Right hindlimb (tissue), 1 donor: ENCODE results near the gene ZMAT5.

Source experiments
- DNase-seq: peaks from one replicate; pipeline ENCODE4 v3.0.0-alpha.2; 2018

ZMAT5 gene

DNA sequence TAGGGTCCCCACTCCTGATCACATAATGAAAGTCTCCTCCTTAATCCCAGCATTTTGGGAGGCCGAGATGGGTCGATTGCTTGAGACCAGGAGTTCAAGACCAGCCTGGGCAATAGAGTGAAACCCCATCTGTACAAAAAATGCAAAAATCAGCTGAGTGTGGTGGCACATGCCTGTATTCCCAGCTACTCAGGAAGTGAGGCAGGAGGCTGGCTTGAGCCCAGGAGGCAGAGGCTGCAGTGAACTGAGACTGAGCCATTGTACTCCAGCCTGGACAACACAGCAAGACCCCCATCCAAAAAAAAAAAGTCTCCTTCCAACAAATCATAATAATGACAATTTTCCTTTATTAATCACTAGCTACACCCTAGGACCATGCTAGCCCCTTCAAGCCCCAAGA lies 15.1 kb downstream of the ZMAT5 start:
- DNase-seq, result no peak

DNA sequence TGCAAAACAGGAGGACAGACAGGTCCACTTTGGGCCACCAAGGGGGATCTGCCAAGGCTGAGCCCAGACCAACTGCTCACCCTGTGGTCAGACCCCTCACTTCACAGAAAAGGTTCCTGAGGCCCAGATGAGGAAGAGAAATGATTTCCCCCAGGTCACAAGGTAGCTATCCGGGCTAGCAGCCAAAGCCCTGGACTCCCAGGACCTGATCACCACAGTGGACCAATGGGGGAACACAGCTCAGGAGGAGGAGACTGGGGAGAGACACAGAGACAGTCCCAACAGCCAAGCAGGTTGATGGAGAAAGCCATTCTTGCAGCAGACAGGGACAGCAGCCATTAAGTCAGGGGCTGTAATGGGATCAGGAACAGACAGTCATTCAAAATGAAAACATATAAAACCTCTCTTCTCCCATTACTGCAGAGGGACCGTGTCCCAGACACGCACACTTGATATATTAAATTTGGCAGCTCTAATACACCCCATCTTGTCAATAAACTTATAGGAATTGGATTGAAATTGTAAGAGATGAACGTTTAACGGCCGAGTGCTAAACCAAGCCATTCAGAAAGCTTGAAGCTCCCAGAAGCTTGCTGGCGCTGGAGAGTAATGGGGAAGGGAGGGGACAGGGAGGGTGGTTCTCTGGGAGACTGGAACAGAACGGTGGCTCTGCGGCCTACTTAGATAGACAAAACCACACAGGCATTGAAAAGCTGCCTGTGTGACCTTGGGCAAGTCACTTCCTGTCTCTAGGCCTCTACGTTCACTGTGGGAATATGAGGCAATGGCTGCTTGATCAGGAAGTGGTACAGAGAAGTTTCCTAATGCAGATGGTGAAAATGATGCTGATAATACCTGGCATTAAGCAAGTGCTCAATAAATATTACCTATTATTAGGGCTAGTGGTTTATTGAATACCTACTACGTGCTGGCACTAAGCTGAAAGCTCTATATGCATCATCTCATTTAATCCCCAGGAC lies 16.0 kb downstream of the ZMAT5 start:
- DNase-seq, result peak; percentile 41

DNA sequence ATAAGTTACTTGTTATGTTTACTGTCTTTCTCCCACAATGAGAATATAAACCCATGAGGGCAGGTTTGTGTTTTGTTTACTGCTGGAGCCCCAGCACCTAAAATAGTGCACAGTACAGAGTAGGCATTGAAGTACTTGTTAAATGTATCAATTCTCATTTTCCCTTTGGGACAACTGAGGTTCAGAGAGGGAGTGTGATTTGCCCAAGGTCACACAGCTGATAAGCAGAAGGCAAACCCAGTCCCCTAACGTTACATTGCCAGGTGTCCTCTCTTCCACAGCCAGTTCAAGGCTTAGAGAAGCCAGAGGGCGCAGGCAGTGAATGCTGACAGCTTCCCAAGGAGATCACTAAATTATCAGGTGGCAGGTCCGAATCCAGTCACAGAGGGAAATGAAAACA lies 16.8 kb downstream of the ZMAT5 start:
- DNase-seq, result no peak

DNA sequence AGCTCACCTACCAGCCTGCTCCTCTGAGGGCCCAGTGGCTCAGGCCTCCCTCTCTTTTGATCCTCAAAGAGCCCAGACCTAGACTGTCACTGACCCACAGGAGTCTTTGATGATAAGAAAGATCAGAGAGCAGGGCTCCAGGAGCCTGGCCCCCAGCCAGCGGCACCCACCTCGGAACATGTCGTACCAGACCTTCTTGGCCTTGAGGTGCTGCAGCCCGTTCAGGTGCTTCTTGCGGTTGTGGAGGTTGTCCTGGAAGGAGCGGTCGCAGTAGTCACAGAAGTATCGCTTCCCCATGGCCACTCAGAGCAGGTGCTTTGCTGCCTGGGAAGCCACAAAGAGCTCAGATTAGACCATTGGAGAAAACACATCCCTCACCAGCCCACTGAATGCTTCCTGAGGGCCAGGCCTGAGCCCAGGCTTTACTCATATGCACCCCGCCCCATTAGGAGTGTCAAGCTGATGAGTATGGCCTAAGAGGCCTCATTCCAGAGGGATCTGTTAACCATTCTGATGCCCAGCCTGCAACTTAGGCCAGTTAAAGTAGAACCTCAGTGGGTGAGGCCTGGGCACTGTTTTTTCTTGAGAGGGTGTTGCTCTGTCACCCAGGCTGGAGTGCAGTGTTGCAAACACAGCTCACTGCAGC lies 18.4 kb downstream of the ZMAT5 start:
- DNase-seq, result no peak

DNA sequence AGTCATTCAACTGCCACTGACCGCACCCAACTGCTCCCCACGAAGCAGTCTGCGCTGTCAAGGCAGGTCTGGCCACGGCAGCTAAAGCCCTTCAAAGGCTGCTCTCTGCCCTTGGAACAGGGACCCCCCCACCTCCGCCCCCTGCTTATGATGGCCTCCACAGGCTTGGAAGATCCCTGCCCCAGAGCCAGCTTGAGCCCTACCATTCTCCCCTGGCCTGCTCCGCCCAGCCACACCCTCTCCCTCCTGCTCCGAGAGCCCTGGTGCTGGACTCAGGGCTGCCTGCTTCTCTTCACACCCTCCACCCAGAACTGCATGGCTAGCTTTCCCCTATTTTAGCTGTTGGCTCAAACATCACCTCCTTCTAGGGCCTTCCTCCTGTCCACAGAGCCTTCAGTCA lies 19.0 kb downstream of the ZMAT5 start:
- no peak for DNase-seq

DNA sequence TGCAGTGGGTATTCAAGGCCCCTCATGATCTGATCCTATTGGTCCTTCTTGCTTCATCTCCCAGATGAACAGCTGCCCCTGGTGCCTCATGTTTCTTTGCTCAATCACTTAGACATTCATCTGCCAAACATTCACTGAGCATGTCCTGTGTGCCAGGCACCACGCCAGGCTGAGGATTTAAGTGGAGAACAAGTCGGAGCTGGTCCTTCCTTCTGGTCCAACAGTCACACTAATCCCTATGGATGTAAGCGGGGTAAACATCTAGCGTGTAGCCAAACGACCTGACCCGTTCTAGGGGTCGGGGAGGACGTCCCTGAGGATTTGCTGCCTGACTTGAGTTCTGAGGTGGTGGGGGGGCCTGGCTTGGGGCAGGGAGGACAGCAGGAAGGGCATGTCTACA lies 21.9 kb downstream of the ZMAT5 start:
- peak; percentile 79 for DNase-seq

DNA sequence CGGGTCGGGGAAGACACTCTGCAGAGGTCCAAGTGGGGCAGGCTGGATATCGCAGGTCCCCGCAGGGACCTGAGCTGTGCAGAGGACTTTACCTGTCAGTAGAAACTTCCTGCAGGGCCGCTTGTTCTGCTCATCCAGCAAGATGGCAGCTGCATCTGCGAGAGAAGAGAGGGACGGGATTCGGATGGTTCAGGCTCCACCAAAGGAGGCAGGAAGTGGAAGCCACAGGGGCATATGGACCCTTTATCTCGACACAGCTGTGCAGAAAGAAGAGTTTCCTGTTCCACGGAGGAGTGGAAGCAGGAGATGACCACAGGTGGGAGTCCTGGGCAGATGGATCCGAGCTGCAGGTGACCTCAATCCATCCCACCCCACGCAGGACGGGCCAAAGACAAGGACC lies 24.5 kb downstream of the ZMAT5 start:
- no peak for DNase-seq

DNA sequence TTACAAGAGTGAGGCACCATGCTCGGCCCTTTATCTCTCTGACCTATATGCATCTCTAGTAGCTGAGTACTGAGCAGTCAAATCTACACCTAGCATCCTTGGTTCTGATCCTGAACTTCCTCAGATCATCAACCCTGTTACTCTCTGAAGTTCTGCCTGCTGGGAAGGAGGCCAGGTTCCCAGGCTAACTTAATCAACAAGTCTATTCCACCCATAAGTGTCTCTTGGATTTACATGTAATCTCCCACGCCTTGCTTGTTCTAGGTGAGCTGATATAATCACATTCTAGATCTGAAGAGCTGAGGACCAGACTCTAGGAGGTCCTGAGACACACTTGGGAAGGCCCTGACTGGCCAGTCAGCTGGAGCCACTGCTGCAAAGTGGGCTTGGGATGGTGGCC lies 24.9 kb downstream of the ZMAT5 start:
- DNase-seq, result no peak

DNA sequence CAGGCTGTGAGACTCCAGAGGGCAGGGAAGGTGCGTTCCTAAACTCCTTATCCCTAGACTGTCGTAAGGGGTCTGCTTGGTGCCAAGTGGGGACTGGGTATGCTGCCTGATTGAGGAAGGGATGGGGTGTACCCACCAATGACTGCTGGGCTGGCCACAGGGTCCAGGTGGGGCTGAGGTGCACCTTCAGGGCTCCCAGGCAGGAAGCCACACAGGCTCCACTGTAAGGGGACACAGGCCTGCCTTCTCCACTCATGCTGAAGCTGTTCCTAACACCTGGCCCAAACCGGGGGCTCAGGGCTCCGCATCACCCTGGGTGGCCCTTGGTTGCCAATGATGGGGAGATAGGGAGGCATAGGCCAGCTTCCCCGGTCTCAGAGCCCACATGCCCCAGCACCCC lies 26.6 kb downstream of the ZMAT5 start:
- DNase-seq, result no peak

DNA sequence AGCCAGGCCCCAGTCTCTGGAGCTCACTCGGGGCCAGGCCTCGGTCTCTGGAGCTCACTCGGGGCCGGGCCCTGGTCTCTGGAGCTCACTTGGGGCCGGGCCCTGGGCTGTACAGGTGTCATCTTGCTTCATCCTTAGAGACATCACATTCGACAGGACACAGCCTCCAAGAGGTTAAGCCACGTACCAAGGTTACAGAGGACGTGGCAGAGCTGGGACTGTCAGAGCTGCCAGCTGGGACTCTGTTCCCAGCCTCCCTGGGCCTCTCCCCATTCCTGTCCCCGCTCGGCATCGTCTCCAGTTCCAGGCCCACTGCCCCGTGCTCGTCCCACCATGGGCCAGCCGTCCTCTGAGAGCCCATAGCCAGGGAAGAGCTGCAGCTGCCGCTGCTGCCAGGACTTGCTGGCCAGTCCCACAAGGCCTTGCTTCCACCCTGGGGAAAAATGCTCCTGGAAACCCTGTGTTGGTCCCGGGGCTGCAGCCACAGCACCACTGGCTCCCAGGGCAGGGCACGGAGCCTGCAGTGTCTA lies 27.4 kb downstream of the ZMAT5 start:
- no peak for DNase-seq

DNA sequence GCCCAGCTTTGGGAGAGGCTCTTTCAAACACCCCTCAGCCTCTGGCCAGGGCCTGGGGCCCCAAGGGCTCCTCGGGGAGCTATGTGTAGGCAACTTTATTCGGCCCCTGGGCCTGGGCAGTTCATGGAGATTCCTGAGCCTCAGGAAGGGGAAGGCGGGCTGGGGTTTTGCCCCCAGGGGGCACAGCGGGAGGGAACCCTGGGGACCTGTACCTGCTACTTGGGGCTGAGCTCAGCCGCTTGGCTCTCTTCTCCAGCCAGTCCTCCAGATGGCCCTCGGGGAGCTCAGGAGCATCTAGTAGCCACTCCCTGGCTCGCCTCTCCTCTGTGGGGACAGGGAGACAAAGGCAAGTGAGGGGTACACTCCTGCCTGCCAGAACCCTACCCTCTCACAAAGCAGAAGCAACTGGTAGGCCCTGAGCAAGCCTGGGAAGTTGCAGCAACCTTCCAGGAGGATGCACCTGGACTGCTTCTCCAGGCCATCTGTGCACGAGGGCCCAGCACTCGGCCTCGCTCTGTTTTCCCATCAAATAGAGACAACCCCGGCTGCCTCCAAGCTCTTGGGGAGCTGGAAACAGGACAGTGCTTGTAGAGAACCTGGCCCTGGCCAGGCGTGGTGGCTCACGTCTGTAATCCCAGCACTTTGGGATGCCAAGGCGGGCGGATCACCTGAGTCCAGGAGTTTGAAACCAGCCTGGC lies 28.5 kb downstream of the ZMAT5 start:
- DNase-seq, result no peak

DNA sequence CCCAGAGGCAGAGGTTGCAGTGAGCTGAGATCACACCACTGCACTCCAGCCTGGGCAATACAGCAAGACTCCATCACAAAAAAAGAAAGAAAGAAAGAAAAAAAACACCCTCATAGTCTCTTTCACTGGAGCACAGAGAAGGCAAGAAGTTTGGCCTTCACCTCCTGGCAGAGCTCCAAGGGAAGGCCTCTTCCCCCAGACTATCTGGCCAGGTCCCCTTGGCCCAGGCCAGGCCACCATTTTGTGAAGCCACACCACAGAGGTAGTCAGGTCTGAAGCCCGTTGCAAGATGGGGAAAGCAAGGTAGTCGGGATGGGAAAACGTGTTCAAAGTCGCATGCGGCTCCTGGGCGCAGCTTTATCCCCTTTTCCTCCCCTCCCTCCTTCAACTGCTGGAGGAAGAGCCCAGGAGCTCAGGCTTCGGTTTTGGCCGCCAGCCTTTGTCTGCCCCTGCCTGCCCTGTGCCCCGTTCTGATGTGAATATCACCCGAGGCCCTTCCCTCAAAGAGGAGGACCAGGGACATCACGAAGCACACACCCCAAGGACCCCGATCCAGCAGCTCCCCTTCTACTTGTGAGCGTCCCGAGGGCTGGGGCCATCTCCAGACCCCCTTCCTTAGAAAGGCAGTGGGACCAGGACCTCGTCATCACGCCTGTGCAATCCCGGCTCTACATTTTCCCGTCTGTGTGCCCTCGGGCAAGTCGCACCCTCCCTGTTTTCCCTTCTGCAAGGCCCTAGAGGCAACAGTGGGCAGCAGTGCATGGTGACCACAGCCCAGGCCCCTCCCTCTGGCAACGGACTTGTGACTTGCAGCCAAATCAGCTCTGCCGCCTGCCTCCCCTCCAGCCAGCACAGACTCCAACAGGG lies 29.3 kb downstream of the ZMAT5 start:
- peak; percentile 59 for DNase-seq

DNA sequence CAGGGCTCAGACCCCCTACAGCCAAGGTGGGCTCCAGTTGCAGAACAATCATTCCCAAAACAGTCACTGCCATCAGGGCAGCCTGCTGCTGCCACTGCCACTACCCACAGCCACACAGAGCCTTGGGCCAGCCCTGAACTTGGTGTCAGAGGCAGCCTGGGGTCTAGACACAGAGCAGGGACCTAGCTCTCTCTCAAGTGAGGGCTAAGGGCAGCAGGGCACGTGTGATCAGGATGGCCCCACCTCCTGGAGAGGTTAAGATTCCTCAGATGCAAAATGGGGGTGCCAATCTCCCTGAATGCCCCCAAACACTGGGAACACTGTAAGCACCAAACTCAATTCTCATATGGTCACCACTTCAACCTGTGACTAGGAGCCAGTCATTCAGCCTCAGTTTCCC lies 31.4 kb downstream of the ZMAT5 start:
- DNase-seq, result no peak

DNA sequence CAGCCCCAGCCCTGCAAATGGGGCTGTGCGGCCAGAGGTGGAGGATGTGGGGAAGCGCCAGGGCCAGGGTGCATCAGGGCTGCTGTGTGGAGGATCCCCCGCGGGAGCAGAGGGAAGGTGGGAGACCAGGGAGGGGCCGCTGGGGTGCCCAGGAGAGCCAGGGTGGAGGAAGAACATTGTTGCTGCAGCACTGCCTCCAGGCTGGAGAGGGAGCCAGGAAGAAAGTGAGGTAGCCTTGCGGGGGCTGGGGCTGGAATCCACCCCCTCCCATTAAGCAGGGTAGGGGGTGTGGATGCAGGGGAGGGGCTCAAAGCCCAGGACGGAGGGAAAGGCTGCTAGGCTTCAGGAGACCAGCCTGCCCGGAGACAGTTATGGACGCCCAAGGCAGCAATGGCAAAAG lies 32.0 kb downstream of the ZMAT5 start:
- no peak for DNase-seq

DNA sequence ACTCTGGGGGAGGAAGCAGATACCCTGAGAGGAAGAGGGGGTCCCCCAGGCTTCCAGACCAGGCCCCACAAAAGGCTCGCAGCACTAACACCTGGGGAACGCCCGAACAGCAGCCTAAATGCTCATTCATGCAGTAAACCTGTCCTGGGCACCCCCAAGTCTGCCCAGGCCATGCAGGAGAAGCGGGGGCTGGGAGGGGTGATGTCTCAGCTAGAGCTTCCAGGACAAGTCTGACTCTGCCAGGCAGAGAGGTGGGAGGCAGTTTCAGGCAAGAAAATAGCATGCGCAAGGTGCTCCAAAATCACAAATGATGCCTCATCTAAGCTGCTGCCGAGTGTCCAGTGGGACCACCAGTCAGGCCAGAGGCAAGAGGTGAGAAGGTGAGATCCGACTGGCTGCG lies 32.4 kb downstream of the ZMAT5 start:
- no peak for DNase-seq

DNA sequence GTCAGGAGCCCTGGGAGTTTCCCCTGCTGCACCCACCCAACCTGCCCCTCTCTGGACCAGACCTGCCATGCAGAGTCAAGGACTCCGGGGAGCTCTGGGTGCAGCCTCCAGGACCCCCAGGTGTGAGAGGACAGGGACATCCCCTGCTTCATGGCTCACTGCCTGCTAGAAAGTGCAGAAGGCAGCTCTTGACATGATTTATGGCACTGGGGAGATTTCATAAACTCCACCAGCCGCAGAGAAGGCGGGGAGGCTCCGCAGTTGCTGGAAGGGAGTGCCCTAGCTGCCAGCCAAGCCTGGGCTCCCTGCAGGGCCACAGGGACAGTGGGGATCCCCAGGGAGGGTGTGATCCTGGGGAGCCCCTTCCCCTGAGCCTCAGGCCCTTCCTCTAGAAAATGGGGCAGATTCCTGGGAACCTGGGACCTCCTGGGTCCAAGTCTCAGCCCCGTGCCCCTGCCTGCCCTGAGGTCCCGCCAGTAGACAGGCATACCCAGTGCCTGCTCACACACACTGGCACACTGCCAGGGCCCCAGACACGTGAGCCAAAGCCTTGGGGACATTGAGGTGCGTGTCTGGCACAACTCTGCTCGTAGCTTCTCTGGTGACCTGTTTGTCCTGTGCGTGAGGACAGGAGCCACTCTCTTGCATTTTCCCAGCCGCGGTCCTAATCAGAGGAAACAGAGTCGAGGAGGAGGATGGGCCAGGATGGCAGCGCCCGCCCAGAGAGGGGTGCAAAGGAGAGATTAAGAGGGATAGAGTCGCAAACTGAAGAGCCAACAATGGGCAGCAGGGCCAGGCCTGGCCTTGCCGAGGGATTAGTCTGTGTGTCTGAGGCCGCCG lies 33.2 kb downstream of the ZMAT5 start:
- no peak for DNase-seq

DNA sequence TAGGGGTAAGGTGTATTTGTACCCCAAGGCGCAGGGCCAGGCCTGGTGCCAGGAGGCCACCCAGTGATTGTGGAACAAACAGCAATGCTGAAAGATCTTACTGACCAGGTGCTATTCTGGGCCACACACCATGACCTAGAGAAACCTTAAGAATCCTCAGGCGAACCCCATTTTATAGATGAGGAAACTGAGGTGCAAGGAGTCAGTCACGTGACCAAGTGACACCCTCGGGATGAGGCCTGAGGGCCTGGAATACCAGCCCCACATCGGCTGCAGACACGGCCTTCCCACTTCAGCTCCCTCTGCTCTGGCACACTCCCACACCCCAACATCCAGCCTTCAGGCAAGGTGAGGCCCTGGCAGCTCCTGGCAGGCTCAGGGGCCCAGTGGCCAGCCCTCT lies 33.9 kb downstream of the ZMAT5 start:
- no peak for DNase-seq

DNA sequence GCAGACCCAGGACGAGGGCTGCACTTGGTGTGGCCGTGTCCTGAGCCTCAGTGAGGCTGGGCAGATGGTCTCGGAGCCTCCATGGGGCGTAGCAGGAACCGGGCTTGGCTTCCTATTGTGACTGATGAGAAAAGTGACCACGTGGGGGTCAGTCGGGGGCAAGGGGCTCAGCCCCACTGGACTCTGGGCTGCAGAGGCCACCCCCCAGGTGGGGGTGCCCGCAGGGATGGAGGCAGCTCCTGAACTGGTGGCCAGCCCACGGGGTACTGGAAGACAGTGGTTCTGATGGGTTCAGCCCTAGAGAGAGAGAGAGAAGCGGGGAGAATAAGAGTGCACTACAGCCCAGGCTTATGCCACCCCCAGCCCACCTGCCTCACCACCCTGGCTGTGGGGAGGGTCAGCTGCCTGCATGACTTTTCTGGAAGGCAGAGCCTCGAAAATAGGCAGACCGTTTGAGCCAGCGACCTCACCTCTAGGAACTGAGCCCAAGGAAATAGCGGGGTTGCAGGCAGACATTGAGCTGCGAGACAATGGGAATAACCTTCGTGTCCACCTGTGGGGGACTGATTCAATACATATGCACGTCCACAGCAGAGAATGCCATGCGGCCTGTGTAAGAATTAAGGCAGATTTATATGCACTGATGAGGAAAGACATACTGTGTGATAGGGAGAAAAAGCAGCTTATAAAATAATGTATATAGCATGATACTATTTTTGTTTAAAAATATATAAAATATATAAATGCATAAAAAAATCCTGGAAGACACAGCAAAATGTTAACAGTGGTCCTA lies 35.6 kb downstream of the ZMAT5 start:
- DNase-seq, result no peak

DNA sequence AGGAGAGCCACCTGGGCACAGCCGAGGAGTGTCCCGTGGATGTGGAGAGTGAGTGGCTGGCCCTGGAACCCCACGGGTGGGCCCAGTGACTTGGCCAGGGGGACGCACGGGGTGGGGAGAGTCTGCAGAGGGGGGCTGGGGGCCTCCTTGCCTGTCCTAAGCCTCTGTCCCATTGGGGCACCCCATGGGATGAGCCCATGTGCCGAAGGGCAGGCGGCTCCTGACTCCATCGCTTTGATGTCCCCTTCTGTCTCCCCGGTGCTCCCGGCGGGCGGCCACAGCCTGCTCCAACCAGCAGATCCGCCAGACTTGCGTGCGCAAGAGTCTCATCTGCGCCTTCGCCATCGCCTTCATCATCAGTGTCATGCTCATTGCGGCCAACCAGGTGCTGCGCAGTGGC lies 37.6 kb downstream of the ZMAT5 start:
- DNase-seq, result no peak

DNA sequence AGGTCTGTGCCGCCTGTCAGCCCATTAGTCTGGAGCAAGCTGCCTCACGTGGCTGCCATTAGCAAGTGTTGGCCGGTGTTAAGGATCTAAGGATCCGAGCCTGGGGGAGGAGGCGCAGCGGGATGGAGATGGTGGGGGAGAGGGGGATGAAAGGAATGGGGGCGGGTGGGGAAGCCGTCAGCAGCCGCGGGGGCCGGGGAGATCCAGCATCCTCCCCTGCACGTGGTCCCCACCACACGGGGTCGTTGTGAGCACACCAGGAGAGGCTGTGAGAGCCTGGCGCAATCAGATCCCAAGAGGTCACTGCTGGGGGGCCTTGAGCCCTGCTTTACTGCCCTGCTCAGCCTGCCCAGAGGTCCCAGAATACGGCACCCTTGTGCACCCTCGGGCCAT lies 39.7 kb downstream of the ZMAT5 start:
- DNase-seq, result no peak
